ENCODE results near the gene LRIT3.

Gene LRIT3

DNA sequence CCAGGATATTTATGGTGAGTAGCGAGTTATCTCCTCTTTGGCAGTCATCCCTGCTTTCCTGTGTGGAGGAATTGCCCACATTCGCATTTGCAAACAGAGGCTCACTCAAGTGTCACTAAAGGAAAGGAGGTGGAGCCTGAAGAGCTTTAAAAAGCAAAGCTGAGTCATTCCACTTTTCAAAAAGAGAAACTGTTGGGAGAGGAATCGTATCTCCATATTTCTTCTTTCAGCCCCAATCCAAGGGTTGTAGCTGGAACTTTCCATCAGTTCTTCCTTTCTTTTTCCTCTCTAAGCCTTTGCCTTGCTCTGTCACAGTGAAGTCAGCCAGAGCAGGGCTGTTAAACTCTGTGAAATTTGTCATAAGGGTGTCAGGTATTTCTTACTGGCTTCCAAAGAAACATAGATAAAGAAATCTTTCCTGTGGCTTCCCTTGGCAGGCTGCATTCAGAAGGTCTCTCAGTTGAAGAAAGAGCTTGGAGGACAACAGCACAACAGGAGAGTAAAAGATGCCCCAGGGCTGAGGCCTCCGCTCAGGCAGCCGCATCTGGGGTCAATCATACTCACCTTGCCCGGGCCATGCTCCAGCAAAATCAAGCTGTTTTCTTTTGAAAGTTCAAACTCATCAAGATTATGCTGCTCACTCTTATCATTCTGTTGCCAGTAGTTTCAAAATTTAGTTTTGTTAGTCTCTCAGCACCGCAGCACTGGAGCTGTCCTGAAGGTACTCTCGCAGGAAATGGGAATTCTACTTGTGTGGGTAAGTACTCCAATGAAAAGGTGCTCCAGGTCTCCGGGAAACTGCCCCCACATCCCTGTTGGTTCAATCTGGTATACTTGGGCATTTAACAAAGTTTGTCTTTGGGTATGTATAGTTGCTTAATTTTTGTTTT, 65.0 kb downstream of the LRIT3 start, which contains the start of gene EGF:
EGF (plus strand) TSS at position 178 of the 890 bp plus-strand sequence; CDS start at position 631, 453 bp downstream.
- peak; percentile 57 for DNase-seq

DNA sequence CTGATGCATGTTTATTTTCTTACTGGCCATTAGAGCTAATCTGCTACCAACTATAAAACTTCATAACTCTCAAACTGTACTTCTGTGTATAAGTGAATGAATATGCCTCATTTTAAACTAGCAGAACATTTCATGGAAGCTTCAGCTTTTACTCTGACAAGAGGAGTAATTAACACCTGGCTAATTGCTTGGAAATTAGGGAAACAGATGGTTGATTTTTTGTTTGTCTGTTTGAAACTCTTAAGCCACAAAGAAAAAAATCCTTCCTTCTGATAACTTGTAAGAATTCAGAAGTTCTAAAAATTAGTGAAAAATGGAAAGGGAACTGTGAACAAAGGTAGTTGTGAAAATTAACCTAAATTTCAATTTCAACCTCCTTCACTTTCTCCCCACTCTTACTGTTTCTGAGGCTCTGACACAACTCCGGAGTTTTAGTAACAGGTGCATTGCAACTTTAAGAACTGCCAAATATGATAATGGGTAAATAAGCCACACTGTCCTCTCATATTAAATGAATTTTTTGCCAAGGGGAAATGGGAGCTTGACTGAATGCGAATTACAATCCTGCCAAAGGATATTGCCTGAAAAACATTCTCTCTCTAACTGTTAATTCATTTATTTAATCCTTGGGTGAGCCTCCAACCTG, 65.8 kb downstream of the LRIT3 start:
- DNase-seq = no peak

DNA sequence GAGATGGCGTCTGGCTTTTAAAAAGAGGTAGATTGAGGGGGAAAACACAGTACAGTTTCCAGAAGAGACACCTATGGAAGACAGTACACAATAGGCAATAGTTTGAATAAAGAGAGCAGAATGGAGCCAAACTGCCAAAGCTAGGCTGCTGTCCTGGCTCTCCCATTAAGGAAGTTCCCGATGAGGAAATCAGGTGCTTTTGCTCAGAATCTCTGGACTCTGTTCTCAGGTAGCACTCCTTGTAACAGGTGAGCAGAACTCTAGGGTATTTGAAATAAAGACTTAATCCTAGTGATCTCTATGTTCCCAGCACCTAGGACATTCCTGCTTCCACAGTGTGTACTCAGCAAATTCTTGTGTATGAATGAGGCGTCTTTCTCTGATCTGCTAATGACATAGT, 66.4 kb downstream of the LRIT3 start:
- DNase-seq = no peak

DNA sequence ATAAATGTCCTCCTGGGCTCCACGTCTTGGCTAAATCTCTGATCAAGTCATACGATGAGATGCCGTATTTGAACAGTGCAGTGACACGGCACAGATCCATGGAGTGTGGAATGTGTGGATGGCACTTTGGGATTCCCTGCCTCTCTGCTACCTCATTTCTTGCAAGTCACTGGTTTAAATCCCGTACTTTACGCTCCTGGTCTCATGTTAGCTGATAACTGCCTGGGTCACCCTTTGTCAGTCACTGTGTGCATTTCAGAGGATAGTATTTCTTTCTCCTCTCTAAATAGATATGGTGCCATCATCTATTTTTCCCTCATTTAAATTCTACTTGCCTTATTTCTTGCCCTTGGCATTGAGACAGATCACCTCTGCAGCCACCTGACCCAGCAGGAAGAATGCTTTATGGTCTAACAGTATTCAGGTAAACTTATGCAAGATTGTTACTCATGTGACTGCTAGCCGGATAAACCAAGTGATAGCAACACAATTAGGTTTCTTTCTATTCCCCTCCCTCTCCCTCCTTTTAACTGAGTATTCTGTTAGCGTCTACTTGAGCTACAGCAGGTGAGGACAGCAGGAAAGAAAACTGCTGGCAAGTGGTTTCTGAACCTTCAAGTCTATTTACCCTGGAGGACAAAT, 67.6 kb downstream of the LRIT3 start:
- DNase-seq = no peak

DNA sequence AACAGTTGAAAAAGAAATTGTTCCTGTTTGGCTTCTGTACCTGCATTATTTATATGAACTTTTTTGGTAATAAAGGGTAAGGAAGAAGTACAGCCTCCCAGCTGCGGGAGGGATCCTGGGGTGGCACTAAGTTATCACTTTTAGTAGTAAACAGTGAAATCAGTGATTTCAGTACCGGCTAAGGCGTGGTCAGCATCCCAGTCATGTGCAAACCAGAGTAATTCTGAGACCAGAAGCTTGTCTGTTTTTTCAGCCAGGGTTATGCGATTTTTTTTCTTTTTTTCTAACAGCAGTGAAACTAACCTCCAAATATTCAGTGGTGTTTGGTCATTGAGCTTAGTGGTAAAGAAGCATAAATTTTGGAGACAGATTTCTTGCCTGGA, 68.1 kb downstream of the LRIT3 start:
- no peak for DNase-seq

DNA sequence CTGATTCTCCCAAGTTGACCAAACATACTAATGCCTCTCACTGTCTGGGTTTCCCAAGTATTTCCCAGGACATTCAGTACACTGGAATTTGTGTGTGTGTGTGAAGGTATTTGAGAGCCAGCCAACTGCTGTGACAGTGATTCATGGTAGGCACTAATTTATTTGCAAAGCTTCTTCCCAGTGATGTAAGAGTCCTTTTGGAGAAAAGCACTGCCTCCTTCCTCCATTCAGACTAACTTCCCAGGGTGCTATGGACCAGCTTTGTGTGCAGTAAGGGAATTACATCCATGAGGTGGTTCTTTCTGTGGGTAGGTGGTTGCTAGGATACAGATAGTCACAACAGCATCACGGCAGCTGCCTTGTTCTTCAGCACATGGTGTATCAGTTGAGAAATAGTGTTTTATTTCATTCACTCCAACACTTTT, 73.5 kb downstream of the LRIT3 start:
- peak; percentile 98 for DNase-seq
